HCT116 (cell line): ENCODE results near the gene CGB7.

Experiments used
- EZH2 ChIP-seq: fragments of 200-600 bp; sonication (generic); IDR thresholded peaks from 2 replicates; pipeline ENCODE4 v1.6.1; 2017; ENCODE audit warnings: antibody characterized with exemption, mixed run types
- POLR2A ChIP-seq: IDR thresholded peaks from 2 replicates; pipeline ENCODE4 v1.7.0; 2011; ENCODE audit warnings: borderline replicate concordance; ENCODE audit not compliant: insufficient read depth, insufficient read length; ENCODE audit errors: extremely low read depth
- TF ChIP-seq, protein P1 (sequence below), 3 experiments: fragments of 200-600 bp in 1 of 3; sonication (generic) in 1 of 3; IDR thresholded peaks in 2 of 3; conservative IDR thresholded peaks in 1 of 3; 2 replicates each; pipeline ENCODE4 v1.5.1; 2012 to 2017; ENCODE audit warnings: low read depth in 2 of 3, low read length in 2 of 3, antibody characterized with exemption in 1 of 3, borderline replicate concordance in 1 of 3, control low read depth in 1 of 3, mild to moderate bottlenecking in 1 of 3, mixed read lengths in 1 of 3, mixed run types in 1 of 3, moderate library complexity in 1 of 3; ENCODE audit not compliant: insufficient read depth in 1 of 3

DNA sequence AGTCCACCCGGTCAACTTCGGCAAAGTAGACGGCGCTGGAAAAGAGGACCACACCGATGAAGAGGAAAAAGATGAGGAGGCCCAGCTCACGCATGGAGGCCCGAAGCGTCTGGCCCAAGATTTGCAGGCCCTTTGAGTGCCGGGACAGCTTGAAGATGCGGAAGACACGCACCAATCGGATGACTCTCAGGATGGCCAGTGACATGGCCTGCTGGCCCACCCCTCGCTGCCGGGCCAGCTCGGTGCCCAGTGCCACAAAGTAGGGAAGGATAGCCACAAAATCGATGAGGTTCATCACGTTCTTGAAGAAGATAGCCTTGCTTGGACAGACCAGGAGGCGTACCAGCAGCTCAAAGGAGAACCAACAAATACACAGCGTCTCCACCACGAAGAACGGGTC is 12.9 kb upstream of the CGB7 start:
- no peak for TF ChIP-seq POLR2A
- TF ChIP-seq, protein P1, sequence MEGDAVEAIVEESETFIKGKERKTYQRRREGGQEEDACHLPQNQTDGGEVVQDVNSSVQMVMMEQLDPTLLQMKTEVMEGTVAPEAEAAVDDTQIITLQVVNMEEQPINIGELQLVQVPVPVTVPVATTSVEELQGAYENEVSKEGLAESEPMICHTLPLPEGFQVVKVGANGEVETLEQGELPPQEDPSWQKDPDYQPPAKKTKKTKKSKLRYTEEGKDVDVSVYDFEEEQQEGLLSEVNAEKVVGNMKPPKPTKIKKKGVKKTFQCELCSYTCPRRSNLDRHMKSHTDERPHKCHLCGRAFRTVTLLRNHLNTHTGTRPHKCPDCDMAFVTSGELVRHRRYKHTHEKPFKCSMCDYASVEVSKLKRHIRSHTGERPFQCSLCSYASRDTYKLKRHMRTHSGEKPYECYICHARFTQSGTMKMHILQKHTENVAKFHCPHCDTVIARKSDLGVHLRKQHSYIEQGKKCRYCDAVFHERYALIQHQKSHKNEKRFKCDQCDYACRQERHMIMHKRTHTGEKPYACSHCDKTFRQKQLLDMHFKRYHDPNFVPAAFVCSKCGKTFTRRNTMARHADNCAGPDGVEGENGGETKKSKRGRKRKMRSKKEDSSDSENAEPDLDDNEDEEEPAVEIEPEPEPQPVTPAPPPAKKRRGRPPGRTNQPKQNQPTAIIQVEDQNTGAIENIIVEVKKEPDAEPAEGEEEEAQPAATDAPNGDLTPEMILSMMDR (IDR thresholded peaks at IDR 0.05 in 2 of 3, conservative IDR thresholded peaks at IDR 0.05 in 1 of 3; ENCODE audit: borderline replicate concordance in 1 of 3, insufficient read depth in 1 of 3, low read depth in 2 of 3, low read length in 2 of 3), result no peak
- TF ChIP-seq EZH2, result no peak
